T-helper 9 cell (primary cell): ENCODE measurements around the gene ZNF281.
A peak's percentile ranks its signal among the peaks of the same experiment; 100 is the strongest.
"Not testable (repeated sequence)": the region's sequence is repeated elsewhere in the genome, so short reads cannot be mapped to it uniquely, and the experiment has no call there.

Experiments
- DNase-seq: peaks from one replicate; pipeline ENCODE4 v3.0.0-alpha.2; 2020
- total RNA-seq, 2 donors: gene quantifications; one replicate each; lab custom pipeline; 2026; lab: John Stamatoyannopoulos, UW

The ZNF281 gene
- 70.0 to 82.1 reads per million in 2 donors for total RNA-seq

GRCh38 chr1:200409761-200410565, at the start of gene ZNF281:
ZNF281 (minus strand) TSS chr1:200410036; CDS start chr1:200409705, 331 bp downstream.
- DNase-seq: peak; percentile 91

- DNase-seq: no peak
Observed at GRCh38 chr1:200458780-200459179, 48.9 kb upstream of the ZNF281 start.

- DNase-seq: no peak
Observed at GRCh38 chr1:200457810-200458209, 48.0 kb upstream of the ZNF281 start.

- DNase-seq: no peak
Observed at GRCh38 chr1:200454425-200454824, 44.6 kb upstream of the ZNF281 start.

- DNase-seq: no peak
Observed at GRCh38 chr1:200453553-200453905, 43.7 kb upstream of the ZNF281 start.

GRCh38 chr1:200452850-200453552, 43.2 kb upstream of the ZNF281 start:
- no peak for DNase-seq

- no peak for DNase-seq
Observed at GRCh38 chr1:200448034-200448762, 38.4 kb upstream of the ZNF281 start.

- DNase-seq: no peak
Observed at GRCh38 chr1:200445213-200445612, 35.4 kb upstream of the ZNF281 start.

GRCh38 chr1:200444478-200444877, 34.6 kb upstream of the ZNF281 start:
- DNase-seq: no peak

- DNase-seq: no peak
Observed at GRCh38 chr1:200443860-200444259, 34.0 kb upstream of the ZNF281 start.

- no peak for DNase-seq
Observed at GRCh38 chr1:200442537-200443156, 32.8 kb upstream of the ZNF281 start.

- no peak for DNase-seq
Observed at GRCh38 chr1:200442023-200442422, 32.2 kb upstream of the ZNF281 start.

GRCh38 chr1:200438911-200439310, 29.1 kb upstream of the ZNF281 start:
- DNase-seq: no peak

GRCh38 chr1:200438413-200438812, 28.6 kb upstream of the ZNF281 start:
- not testable (repeated sequence) for DNase-seq

GRCh38 chr1:200437556-200438203, 27.8 kb upstream of the ZNF281 start:
- DNase-seq: no peak

GRCh38 chr1:200437088-200437487, 27.3 kb upstream of the ZNF281 start:
- DNase-seq: no peak

- DNase-seq: no peak
Observed at GRCh38 chr1:200436436-200436835, 26.6 kb upstream of the ZNF281 start.

- no peak for DNase-seq
Observed at GRCh38 chr1:200435200-200435780, 25.5 kb upstream of the ZNF281 start.

GRCh38 chr1:200433586-200433985, 23.8 kb upstream of the ZNF281 start:
- DNase-seq: no peak

GRCh38 chr1:200432586-200432985, 22.8 kb upstream of the ZNF281 start:
- no peak for DNase-seq

GRCh38 chr1:200429221-200429751, 19.4 kb upstream of the ZNF281 start:
- DNase-seq: no peak
